Stimulated activated CD4-positive, alpha-beta T cell treated with anti-CD3 and anti-CD28 coated beads, TNF-alpha, amount 100 ng/mL, for 1 hour (primary cell): ENCODE measurements around the gene PFDN6.
"Not testable (repeated sequence)": the region's sequence is repeated elsewhere in the genome, so short reads cannot be mapped to it uniquely, and the experiment has no call there.

Experiments used
- DNase-seq, 3 donors: peaks; one replicate each; pipeline ENCODE4 v3.0.0-alpha.2; 2020; ENCODE audit warnings: low read depth in 3 of 3, low spot score in 1 of 3

PFDN6 gene

GRCh38 chr6:33288921-33289783, at the start of gene PFDN6, which contains the start of gene WDR46:
Gene PFDN6 (plus strand): TSS chr6:33289601. CDS start chr6:33289857, 256 bp downstream.
Gene WDR46 (minus strand): TSS chr6:33289239. CDS start chr6:33289170, 69 bp downstream.
- DNase-seq = peak in 2 of 3 donors; percentile 40 to 48

- DNase-seq = no peak
Observed at GRCh38 chr6:33241968-33242367, 47.4 kb upstream of the PFDN6 start.

GRCh38 chr6:33243476-33243875, 45.9 kb upstream of the PFDN6 start:
- DNase-seq = no peak

- peak; percentile 78 to 94 (median 81) for DNase-seq
Observed at GRCh38 chr6:33247977-33248642, 41.3 kb upstream of the PFDN6 start.

- DNase-seq = no peak
Observed at GRCh38 chr6:33248643-33248931, 40.8 kb upstream of the PFDN6 start.

- DNase-seq = peak; percentile 83 to 91 (median 89)
Observed at GRCh38 chr6:33248932-33249731, 40.3 kb upstream of the PFDN6 start.

GRCh38 chr6:33249732-33250630, 39.4 kb upstream of the PFDN6 start:
- no peak for DNase-seq

GRCh38 chr6:33250731-33251130, 38.7 kb upstream of the PFDN6 start:
- no peak for DNase-seq

GRCh38 chr6:33251395-33252012, 37.9 kb upstream of the PFDN6 start:
- DNase-seq = no peak

GRCh38 chr6:33252759-33253158, 36.6 kb upstream of the PFDN6 start:
- DNase-seq = no peak

- DNase-seq = no peak
Observed at GRCh38 chr6:33254591-33254990, 34.8 kb upstream of the PFDN6 start.

GRCh38 chr6:33259032-33259431, 30.4 kb upstream of the PFDN6 start:
- DNase-seq = no peak

- not testable (repeated sequence) for DNase-seq
Observed at GRCh38 chr6:33262490-33262889, 26.9 kb upstream of the PFDN6 start.

- DNase-seq = no peak
Observed at GRCh38 chr6:33264015-33264414, 25.4 kb upstream of the PFDN6 start.

GRCh38 chr6:33271117-33271467, 18.3 kb upstream of the PFDN6 start:
- no peak for DNase-seq

- peak; percentile 73 to 87 (median 85) for DNase-seq
Observed at GRCh38 chr6:33271468-33272274, 17.7 kb upstream of the PFDN6 start, which contains the start of the genes RPS18 and VPS52. Gene RPS18 (plus strand): TSS chr6:33272075. CDS start chr6:33272120, 45 bp downstream. Gene VPS52 (minus strand): TSS chr6:33271876. CDS start chr6:33271675, 201 bp downstream.

- no peak for DNase-seq
Observed at GRCh38 chr6:33272275-33273128, 16.9 kb upstream of the PFDN6 start.
